HG02588 (cell line): ENCODE measurements around the gene S1PR1.
"Not testable (repeated sequence)": the region's sequence is repeated elsewhere in the genome, so short reads cannot be mapped to it uniquely, and the experiment has no call there.

Source experiments
- ATAC-seq: cut with Tn5 transposase; IDR thresholded peaks from one replicate; pipeline ENCODE4 v1.9.1; 2021; ENCODE audit warnings: mild to moderate bottlenecking, moderate library complexity; ENCODE audit not compliant: unreplicated experiment

The S1PR1 gene

GRCh38 chr1:101219924-101220870, 16.6 kb upstream of the S1PR1 start:
- no peak for ATAC-seq

GRCh38 chr1:101220906-101221305, 15.9 kb upstream of the S1PR1 start:
- ATAC-seq, result no peak

GRCh38 chr1:101221945-101222429, 14.8 kb upstream of the S1PR1 start:
- peak; percentile 97 for ATAC-seq

GRCh38 chr1:101227837-101228236, 9.0 kb upstream of the S1PR1 start:
- no peak for ATAC-seq

GRCh38 chr1:101228424-101229134, 8.2 kb upstream of the S1PR1 start:
- ATAC-seq, result no peak

GRCh38 chr1:101232182-101232581, 4.6 kb upstream of the S1PR1 start:
- ATAC-seq, result not testable (repeated sequence)

GRCh38 chr1:101233495-101233894, 3.3 kb upstream of the S1PR1 start:
- ATAC-seq, result no peak

GRCh38 chr1:101235216-101235695, 1.6 kb upstream of the S1PR1 start:
- ATAC-seq, result no peak

- ATAC-seq, result peak; percentile 58
Observed at GRCh38 chr1:101235696-101236515, 913 bp upstream of the S1PR1 start.

GRCh38 chr1:101237229-101237837, 514 bp downstream of the S1PR1 start:
- ATAC-seq, result no peak

- no peak for ATAC-seq
Observed at GRCh38 chr1:101238031-101238628, 1.3 kb downstream of the S1PR1 start.

- ATAC-seq, result no peak
Observed at GRCh38 chr1:101238681-101239094, 1.9 kb downstream of the S1PR1 start.

GRCh38 chr1:101239095-101240040, 2.5 kb downstream of the S1PR1 start:
- no peak for ATAC-seq

- no peak for ATAC-seq
Observed at GRCh38 chr1:101240041-101240430, 3.2 kb downstream of the S1PR1 start.

- ATAC-seq, result no peak
Observed at GRCh38 chr1:101241485-101242225, 4.8 kb downstream of the S1PR1 start.

- no peak for ATAC-seq
Observed at GRCh38 chr1:101242324-101243050, 5.7 kb downstream of the S1PR1 start.

GRCh38 chr1:101243751-101244150, 6.9 kb downstream of the S1PR1 start:
- ATAC-seq, result no peak
